ENCODE measurements around the gene CTNNA2. TPM values are rescaled to one million over a fixed set of nuclear protein-coding genes. Genes with fewer than 3 reads are reported as not detected.

CTNNA2 gene
- total RNA-seq, 2 donors from 2014 or later, result not detected

DNA sequence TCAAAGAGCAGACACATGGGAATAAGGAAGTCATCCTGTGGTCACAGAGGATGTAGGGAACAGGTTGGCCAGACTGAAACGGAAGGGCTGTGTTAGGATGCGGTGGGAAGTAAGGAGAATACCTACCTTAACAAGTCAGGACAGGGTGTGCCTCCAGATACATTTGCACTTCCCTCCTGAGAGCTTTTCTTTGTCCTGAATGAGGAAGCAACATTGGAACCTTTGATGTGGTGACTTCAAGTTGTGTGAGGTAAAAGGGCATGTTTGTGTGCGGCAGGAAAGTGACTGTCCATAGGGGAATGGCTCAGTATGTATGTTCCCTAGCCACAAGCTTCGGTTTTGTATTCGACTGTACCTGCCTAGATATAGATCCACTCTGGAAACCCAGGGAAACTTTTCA is 816.6 kb downstream of the CTNNA2 start:
- H3K4me1 ChIP-seq, result no peaks in the 10 kb centered on the region
- no peak overlapping the region for H3K4me3 ChIP-seq
- no peaks in the 10 kb centered on the region for H3K9me3 ChIP-seq
- TF ChIP-seq, protein P1, sequence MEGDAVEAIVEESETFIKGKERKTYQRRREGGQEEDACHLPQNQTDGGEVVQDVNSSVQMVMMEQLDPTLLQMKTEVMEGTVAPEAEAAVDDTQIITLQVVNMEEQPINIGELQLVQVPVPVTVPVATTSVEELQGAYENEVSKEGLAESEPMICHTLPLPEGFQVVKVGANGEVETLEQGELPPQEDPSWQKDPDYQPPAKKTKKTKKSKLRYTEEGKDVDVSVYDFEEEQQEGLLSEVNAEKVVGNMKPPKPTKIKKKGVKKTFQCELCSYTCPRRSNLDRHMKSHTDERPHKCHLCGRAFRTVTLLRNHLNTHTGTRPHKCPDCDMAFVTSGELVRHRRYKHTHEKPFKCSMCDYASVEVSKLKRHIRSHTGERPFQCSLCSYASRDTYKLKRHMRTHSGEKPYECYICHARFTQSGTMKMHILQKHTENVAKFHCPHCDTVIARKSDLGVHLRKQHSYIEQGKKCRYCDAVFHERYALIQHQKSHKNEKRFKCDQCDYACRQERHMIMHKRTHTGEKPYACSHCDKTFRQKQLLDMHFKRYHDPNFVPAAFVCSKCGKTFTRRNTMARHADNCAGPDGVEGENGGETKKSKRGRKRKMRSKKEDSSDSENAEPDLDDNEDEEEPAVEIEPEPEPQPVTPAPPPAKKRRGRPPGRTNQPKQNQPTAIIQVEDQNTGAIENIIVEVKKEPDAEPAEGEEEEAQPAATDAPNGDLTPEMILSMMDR (IDR thresholded peaks at IDR 0.05), result no peak
- no peaks in the 10 kb centered on the region for H3K27me3 ChIP-seq
- no peak overlapping the region for H3K27ac ChIP-seq
- DNase-seq (ENCODE audit: low spot score), result no peak
- H3K36me3 ChIP-seq, result no peaks in the 10 kb centered on the region

DNA sequence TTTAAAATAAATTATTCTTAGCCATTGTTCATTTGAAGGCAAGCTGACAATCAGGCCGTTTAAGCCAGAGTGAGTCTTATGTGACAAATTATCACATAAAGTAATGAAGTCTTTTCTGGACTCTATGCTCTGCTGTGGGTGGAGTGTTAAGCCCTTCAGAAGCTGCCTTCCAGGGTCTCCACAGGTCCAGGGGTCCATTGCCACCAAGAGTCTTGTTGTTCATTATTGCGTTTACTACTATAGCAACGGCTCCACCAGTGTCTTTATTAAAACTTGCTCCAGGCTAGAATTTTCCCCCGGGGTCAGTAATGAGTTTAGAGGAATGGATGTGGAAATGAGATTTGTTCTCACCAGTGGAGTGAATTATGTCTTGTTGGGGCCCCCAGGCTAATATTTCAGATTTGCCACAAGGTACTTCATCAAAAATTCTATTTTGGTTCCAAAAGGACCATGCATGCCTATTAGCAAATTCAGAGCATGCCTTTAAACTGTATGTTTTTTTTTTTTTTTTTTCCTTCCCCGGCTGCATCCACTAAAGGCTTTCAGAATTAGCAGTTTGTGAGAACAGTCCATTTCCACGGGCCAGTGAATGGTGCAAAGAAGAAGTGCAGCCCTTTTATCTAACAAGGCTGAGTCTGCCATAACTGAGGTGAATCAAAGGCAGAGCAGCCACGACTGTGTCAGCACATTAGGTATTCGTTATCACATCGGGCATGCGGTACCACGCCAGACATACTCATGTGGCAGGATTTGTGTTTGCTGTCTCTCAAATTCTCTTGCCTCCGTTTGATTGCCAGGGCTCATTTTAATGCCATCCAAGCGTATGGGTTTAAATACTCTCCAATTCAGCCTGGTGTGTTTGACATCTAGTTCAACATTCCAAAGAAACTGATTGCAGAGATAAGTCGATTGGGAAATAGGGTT is 817.9 kb downstream of the CTNNA2 start:
- no peak for DNase-seq (ENCODE audit: low spot score)
- Histone ChIP-seq H3K27me3 (no peaks in the 10 kb centered on the region), H3K4me1 (no peaks in the 10 kb centered on the region), H3K36me3 (no peaks in the 10 kb centered on the region), H3K27ac (no peak overlapping the region), H3K4me3 (no peak overlapping the region), H3K9me3 (no peaks in the 10 kb centered on the region)
- TF ChIP-seq, protein P1 (IDR thresholded peaks at IDR 0.05), result no peak

DNA sequence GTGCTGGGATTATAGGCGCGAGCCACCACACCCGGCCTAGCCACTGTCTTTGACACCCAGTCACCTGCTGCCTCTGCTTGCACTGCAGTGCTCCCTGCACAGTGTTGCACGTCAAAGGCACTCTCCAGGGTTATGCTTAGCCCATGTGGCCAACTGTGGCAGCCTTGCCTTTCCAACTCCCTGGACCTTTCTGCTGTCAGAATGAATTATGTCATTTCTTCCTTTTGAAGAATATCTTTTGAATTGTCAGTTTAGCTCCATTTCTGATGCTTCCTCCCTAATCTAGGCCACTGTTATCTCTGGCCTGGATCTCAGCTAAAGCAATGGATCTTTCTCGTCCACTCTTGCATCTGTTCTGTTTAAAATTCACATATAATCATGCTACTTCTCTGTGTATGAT is 821.0 kb downstream of the CTNNA2 start:
- Histone ChIP-seq H3K4me3 (no peak overlapping the region), H3K4me1 (no peaks in the 10 kb centered on the region), H3K27me3 (no peaks in the 10 kb centered on the region), H3K27ac (no peak overlapping the region), H3K36me3 (no peaks in the 10 kb centered on the region), H3K9me3 (no peaks in the 10 kb centered on the region)
- TF ChIP-seq, protein P1 (IDR thresholded peaks at IDR 0.05), result no peak
- no peak for DNase-seq (ENCODE audit: low spot score)

DNA sequence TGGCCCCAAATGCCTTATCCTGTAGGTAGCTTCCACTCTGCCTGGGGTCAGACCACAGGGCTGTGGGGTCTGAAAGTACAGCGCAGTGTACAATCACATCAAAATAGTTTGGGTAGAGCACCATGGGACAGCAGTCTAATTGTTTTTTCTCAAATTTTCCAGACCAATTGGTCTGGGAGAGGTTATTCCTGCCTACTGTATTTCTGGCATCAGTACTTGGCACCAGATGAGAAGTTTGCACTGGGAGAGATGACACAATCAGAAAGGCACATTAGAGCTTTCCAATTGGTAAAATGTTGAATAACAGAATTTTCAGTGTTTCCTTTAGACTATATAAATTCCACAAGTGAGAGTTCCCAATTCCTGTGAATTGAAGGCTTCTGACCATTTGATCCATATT is 822.6 kb downstream of the CTNNA2 start:
- Histone ChIP-seq H3K36me3 (no peaks in the 10 kb centered on the region), H3K27ac (no peak overlapping the region), H3K9me3 (no peaks in the 10 kb centered on the region), H3K27me3 (no peaks in the 10 kb centered on the region), H3K4me3 (no peak overlapping the region), H3K4me1 (no peaks in the 10 kb centered on the region)
- no peak for DNase-seq (ENCODE audit: low spot score)
- TF ChIP-seq, protein P1 (IDR thresholded peaks at IDR 0.05), result no peak

DNA sequence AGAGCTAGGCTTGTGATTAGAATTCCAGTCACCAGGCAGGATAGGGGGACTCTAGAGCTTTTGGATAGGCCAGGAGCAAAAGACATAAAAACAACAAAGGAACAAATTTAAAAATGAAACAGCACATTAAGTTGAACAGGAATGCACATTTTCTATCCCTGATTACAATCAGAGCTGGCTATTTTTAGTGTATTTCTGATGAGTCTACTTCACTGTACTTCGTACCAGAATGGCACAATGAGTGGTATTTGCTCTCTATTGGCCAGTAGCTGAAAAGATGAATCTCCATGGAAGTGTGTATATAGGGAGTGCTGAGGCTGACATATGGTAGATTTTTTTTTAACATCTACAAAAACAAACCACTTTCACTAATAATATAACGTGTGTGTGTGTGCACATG is 825.9 kb downstream of the CTNNA2 start:
- H3K4me1 ChIP-seq, result no peaks in the 10 kb centered on the region
- no peaks in the 10 kb centered on the region for H3K36me3 ChIP-seq
- no peaks in the 10 kb centered on the region for H3K9me3 ChIP-seq
- TF ChIP-seq, protein P1 (IDR thresholded peaks at IDR 0.05), result no peak
- H3K27me3 ChIP-seq, result no peaks in the 10 kb centered on the region
- no peak for DNase-seq (ENCODE audit: low spot score)
- H3K27ac ChIP-seq, result no peak overlapping the region
- no peak overlapping the region for H3K4me3 ChIP-seq

All from right atrium auricular region (tissue), 2 donors.